T47D (cell line): ENCODE results near the gene ZNF521.

Source experiments
- DNase-seq, 2 experiments: peaks; one replicate each; pipeline versions ENCODE4 v3.0.0 to v3.0.0-alpha.2; 2011 to 2012; ENCODE audit warnings: low read depth in 1 of 2, low spot score in 1 of 2
- JUND ChIP-seq: IDR thresholded peaks from 2 replicates; pipeline ENCODE4 v1.6.1; 2012; ENCODE audit warnings: low read depth
- in situ Hi-C: cut with HindIII; loops from 2 replicates; pipeline ENCODE4 v1.10.0; 2016; ENCODE audit warnings: low sequenced_read_pairs, low pct_unique_long_range_greater_than_20kb

ZNF521 gene

DNA sequence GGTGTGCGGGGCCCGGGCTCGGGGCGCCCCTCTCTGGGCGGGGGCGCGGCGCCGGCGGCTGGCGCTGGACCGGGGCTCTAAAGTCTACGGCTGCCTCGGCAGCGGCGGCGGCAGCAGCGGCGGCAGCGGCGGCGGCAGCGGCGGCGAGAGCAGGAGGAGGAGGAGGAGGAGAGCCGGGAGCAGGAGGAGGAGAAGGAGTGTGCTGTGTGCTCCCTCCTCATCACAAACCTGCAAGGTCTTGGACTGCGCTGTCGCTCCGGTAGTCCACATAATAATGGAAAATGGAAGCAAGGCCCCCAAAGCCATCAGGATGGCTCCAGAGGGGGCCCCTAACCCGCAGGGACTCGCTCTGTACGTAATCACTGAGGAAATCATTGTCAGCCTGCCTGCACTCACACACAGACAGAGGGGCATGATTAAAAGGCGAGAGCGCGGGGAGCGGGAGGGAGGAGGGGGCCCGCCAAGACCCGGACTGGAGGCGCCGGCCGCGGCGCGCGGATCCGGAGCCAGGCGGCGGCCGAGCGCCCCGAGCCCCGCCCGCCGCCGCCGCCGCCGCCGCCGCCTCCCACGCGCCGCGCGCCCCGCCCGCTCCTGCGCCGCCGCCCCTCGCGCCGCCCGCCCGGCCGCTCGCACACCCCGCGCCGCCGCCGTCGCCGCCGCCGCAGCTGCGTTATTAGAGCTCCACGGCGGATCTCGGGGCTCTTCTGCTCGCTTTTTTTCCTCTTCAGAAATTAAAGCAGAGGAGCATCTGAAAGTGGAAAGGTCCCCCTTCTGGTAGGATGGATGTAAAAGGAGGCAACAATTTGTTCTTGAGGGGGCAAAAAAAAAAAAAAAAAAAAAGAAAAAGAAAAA is at the start of gene ZNF521:
Gene ZNF521 (minus strand): TSS at position 390 of the 852 bp plus-strand sequence. CDS start 1,220 bp downstream, outside the sequence.
- TF ChIP-seq JUND, result no peak
- peak; percentile 68 to 84 for DNase-seq
- in situ Hi-C loops, result no loop called here

GRCh38 chr18:25399554-25399953 is 47.6 kb upstream of the ZNF521 start:
- TF ChIP-seq JUND, result no peak
- in situ Hi-C loops, result no loop called here
- DNase-seq, result no peak

DNA sequence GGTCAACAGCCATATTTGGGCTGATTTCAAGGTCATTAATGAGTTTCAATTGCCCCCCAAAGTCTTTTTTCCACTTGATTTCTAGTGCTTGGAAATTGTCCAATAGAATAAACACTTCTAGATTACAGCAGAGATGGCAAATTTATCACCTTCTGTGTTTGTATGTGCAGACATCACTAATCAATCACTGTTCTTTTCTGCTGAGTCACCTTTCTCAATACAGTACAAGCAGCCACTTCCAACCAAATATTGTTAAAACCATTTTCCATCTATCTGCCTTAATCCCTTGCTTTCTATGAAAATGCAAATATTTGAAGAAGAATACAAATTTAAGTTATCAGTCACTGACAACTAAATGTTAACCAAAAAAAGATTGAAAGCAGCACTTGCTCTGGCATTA is 40.2 kb upstream of the ZNF521 start:
- in situ Hi-C loops, result no loop called here
- TF ChIP-seq JUND, result no peak
- DNase-seq, result no peak

- DNase-seq, result no peak
- in situ Hi-C loops, result no loop called here
- no peak for TF ChIP-seq JUND
Measured at GRCh38 chr18:25373432-25374179, 21.6 kb upstream of the ZNF521 start.

DNA sequence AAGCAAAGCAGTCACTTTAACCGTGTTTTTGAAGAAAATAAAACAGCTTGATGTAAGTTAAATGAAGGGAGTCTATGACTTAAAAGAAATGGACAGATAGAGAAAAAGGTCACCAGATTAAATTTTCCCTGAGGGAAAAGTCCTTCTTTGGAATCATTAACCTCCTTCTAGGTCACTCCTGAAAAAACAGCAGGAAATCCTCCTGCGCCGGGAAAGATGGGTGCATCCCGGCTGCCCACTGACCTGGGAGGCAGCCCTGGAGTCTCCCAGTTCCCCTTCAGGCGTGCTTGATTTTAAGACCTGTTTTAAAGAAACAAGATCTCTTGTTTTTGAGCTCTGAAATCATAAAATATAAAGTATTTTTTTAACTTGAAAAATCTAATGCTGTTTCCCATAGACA is 18.4 kb upstream of the ZNF521 start:
- in situ Hi-C loops, result no loop called here
- DNase-seq, result no peak

GRCh38 chr18:25365242-25365641 is 13.3 kb upstream of the ZNF521 start:
- no peak for TF ChIP-seq JUND
- in situ Hi-C loops, result no loop called here
- no peak for DNase-seq

More for the DNA sequence above, 18.4 kb upstream of the ZNF521 start:
- no peak for TF ChIP-seq JUND

DNA sequence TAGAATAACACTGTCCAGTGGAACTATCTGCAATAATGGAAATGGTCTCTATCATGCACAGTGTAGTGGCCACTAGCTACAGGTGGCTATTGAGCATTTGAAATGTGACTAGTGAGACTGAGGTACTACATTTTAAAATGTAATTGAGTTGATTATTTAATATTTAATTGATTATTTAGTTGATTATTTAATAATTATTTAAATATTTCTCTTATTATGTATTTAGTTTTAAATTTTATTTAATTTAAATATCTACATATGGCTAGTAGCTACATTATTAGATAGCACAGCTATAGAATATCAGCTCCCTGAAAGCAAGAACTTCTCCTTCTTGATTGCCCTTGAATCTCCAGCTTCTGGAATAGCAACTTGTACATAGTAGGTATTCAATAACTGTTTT is 12.8 kb upstream of the ZNF521 start:
- DNase-seq, result no peak
- in situ Hi-C loops, result no loop called here
- TF ChIP-seq JUND, result no peak

- TF ChIP-seq JUND, result no peak
- in situ Hi-C loops, result no loop called here
- no peak for DNase-seq
Measured at GRCh38 chr18:25360301-25360899, 8.4 kb upstream of the ZNF521 start.

GRCh38 chr18:25353080-25353479 is 1.1 kb upstream of the ZNF521 start:
- no peak for DNase-seq
- in situ Hi-C loops, result no loop called here
- no peak for TF ChIP-seq JUND

GRCh38 chr18:25352629-25353005 is 651 bp upstream of the ZNF521 start:
- in situ Hi-C loops, result no loop called here
- TF ChIP-seq JUND, result no peak
- no peak for DNase-seq

- no peak for DNase-seq
- TF ChIP-seq JUND, result no peak
- in situ Hi-C loops, result no loop called here
Measured at GRCh38 chr18:25351280-25351775, 638 bp downstream of the ZNF521 start.

DNA sequence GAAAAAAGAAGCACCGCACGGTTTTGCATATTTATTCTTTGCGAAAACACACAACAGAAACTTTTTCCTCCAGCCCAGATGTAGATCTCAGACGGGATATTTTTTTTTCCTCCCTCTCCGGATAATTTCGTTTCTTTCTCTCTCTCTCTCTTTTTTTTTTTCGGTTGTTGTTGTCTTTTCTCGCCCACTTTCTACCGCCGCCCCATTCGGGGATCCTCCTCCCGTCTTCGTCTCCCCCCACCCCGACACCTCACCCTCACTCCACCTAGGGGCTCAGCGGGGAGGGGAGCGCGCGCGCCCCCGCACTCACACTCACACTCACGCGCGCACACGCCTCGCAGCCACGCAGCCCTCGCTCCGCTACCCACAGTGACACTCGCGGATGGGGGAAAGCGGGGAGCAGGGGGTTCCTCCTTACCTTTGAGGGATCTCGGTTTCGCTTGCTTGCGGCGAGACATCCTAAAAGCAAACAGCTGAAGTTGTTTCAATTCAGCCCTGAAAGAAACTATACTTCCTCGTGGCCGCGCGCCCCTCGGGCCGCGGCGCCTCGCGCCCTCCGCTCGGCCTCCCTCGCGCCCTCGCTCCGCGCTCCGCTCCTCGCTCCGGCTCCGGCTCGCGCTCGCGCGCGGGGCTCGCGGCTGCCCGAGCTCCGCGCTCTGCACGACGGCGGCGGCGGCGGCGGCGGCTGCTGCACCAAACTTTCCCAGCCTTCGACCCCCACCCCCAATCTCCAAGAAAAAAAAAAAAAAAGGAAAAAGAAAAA is 1.3 kb downstream of the ZNF521 start:
- in situ Hi-C loops, result no loop called here
- TF ChIP-seq JUND, result no peak
- no peak for DNase-seq
